NAMALWA (cell line): Measurements from ENCODE around the gene OR1F1.
"Not testable (repeated sequence)": the region's sequence is repeated elsewhere in the genome, so short reads cannot be mapped to it uniquely, and the experiment has no call there.

Experiments used
- DNase-seq: peaks from one replicate; pipeline ENCODE4 v3.0.0-alpha.2; 2015; ENCODE audit warnings: low spot score

OR1F1 gene

GRCh38 chr16:3198334-3199072, 10.5 kb downstream of the OR1F1 start:
- DNase-seq: no peak

GRCh38 chr16:3202903-3203539, 15.0 kb downstream of the OR1F1 start:
- DNase-seq: no peak

GRCh38 chr16:3205939-3206338, 17.9 kb downstream of the OR1F1 start:
- DNase-seq: not testable (repeated sequence)

GRCh38 chr16:3207086-3207953, 19.3 kb downstream of the OR1F1 start:
- DNase-seq: no peak

- DNase-seq: no peak
Measured at GRCh38 chr16:3212006-3212405, 24.0 kb downstream of the OR1F1 start.

GRCh38 chr16:3212567-3212966, 24.6 kb downstream of the OR1F1 start:
- no peak for DNase-seq

GRCh38 chr16:3214904-3215600, 27.0 kb downstream of the OR1F1 start:
- DNase-seq: peak; percentile 50

- DNase-seq: no peak
Measured at GRCh38 chr16:3215601-3216262, 27.7 kb downstream of the OR1F1 start.

- no peak for DNase-seq
Measured at GRCh38 chr16:3216263-3216640, 28.2 kb downstream of the OR1F1 start.

- no peak for DNase-seq
Measured at GRCh38 chr16:3220839-3221238, 32.8 kb downstream of the OR1F1 start.

GRCh38 chr16:3223913-3224515, 36.0 kb downstream of the OR1F1 start:
- no peak for DNase-seq

- no peak for DNase-seq
Measured at GRCh38 chr16:3234543-3234856, 46.5 kb downstream of the OR1F1 start.

- DNase-seq: peak; percentile 97
Measured at GRCh38 chr16:3234857-3235561, 47.0 kb downstream of the OR1F1 start, which contains the start of gene ZNF200. TSS of gene ZNF200 (minus strand) at chr16:3235158. CDS start at chr16:3233755, 1,403 bp downstream.

- no peak for DNase-seq
Measured at GRCh38 chr16:3235856-3236669, 48.1 kb downstream of the OR1F1 start.

- no peak for DNase-seq
Measured at GRCh38 chr16:3241761-3242160, 53.8 kb downstream of the OR1F1 start.

GRCh38 chr16:3242709-3243108, 54.7 kb downstream of the OR1F1 start:
- DNase-seq: no peak

GRCh38 chr16:3243882-3244281, 55.9 kb downstream of the OR1F1 start:
- DNase-seq: no peak

GRCh38 chr16:3246002-3246401, 58.0 kb downstream of the OR1F1 start:
- DNase-seq: no peak

GRCh38 chr16:3246876-3247275, 58.9 kb downstream of the OR1F1 start:
- DNase-seq: no peak

GRCh38 chr16:3248596-3248995, 60.6 kb downstream of the OR1F1 start:
- DNase-seq: no peak
